ENCODE measurements around the gene CRELD2.

CRELD2 gene

GRCh38 chr22:49924113-49924833, 5.8 kb downstream of the CRELD2 start:
- TF ChIP-seq TAF1 (IDR thresholded peaks at IDR 0.05; ENCODE audit: borderline replicate concordance, insufficient read depth, low read length): no peak
- TF ChIP-seq, protein P1, sequence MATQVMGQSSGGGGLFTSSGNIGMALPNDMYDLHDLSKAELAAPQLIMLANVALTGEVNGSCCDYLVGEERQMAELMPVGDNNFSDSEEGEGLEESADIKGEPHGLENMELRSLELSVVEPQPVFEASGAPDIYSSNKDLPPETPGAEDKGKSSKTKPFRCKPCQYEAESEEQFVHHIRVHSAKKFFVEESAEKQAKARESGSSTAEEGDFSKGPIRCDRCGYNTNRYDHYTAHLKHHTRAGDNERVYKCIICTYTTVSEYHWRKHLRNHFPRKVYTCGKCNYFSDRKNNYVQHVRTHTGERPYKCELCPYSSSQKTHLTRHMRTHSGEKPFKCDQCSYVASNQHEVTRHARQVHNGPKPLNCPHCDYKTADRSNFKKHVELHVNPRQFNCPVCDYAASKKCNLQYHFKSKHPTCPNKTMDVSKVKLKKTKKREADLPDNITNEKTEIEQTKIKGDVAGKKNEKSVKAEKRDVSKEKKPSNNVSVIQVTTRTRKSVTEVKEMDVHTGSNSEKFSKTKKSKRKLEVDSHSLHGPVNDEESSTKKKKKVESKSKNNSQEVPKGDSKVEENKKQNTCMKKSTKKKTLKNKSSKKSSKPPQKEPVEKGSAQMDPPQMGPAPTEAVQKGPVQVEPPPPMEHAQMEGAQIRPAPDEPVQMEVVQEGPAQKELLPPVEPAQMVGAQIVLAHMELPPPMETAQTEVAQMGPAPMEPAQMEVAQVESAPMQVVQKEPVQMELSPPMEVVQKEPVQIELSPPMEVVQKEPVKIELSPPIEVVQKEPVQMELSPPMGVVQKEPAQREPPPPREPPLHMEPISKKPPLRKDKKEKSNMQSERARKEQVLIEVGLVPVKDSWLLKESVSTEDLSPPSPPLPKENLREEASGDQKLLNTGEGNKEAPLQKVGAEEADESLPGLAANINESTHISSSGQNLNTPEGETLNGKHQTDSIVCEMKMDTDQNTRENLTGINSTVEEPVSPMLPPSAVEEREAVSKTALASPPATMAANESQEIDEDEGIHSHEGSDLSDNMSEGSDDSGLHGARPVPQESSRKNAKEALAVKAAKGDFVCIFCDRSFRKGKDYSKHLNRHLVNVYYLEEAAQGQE (IDR thresholded peaks at IDR 0.05; ENCODE audit: insufficient read depth in 1 of 2, low read depth in 2 of 2, low read length in 2 of 2): no peak

DNA sequence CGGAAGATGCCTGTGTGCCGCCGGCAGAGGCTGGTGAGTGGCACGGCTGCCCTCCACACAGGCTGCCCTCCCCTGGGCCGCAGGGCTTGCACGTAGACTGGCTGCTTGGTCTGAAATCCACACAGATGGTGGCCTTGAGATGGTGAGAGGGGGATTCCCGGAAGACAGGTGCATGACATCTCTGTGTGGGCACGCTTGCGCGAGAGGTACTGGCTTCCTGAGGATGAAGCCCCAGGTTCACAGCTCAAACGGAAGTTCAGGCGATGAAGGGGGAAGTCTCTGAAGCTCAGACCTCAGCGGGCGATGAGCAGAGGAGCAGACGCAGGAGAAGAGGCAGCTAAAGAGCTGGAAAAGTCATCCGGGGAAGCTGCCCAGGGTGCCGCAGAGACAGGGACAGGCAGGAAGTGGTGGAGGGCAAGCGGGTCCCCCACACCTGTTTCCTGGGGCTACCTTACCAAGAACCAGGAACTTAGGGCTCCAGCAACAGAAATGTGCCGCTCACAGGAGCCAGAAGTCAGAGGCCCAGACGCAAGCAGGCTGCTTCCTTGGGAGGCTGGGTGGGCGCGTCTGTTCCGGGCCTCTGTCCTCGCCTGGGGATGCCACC, 7.2 kb downstream of the CRELD2 start:
- TF ChIP-seq POLR2AphosphoS5 (IDR thresholded peaks at IDR 0.05; ENCODE audit: low read depth, low read length) (no peak), TAF1 (IDR thresholded peaks at IDR 0.05; ENCODE audit: borderline replicate concordance, insufficient read depth, low read length) (no peak), SIN3A (IDR thresholded peaks at IDR 0.05; ENCODE audit: borderline replicate concordance, insufficient read depth, low read length) (no peak), FOXP2 (optimal IDR thresholded peaks at IDR 0.05; ENCODE audit: borderline replicate concordance, extremely low read depth, extremely low read length, insufficient read depth) (no peak)
- TF ChIP-seq, protein P1 (IDR thresholded peaks at IDR 0.05; ENCODE audit: insufficient read depth in 1 of 2, low read depth in 2 of 2, low read length in 2 of 2): no peak

- no peak for TF ChIP-seq SIN3A (IDR thresholded peaks at IDR 0.05; ENCODE audit: borderline replicate concordance, insufficient read depth, low read length)
- TF ChIP-seq, protein P1 (IDR thresholded peaks at IDR 0.05; ENCODE audit: insufficient read depth in 1 of 2, low read depth in 2 of 2, low read length in 2 of 2): no peak
Observed at GRCh38 chr22:49926916-49927315, 8.5 kb downstream of the CRELD2 start.

- no peak for TF ChIP-seq POLR2AphosphoS5 (IDR thresholded peaks at IDR 0.05; ENCODE audit: low read depth, low read length)
- no peak for TF ChIP-seq SIN3A (IDR thresholded peaks at IDR 0.05; ENCODE audit: borderline replicate concordance, insufficient read depth, low read length)
- TF ChIP-seq, protein P1 (IDR thresholded peaks at IDR 0.05; ENCODE audit: insufficient read depth in 1 of 2, low read depth in 2 of 2, low read length in 2 of 2): no peak
- TF ChIP-seq TAF1 (IDR thresholded peaks at IDR 0.05; ENCODE audit: borderline replicate concordance, insufficient read depth, low read length): no peak
- TF ChIP-seq FOXP2 (optimal IDR thresholded peaks at IDR 0.05; ENCODE audit: borderline replicate concordance, extremely low read depth, extremely low read length, insufficient read depth): no peak
Observed at GRCh38 chr22:49927483-49928184, 9.2 kb downstream of the CRELD2 start.

All from PFSK-1 (cell line).